Hippocampal formation (tissue), 2 donors: ENCODE measurements around the gene DGKG.
A peak's percentile ranks its signal among the peaks of the same experiment; 100 is the strongest.

Experiments used
- DNase-seq, 2 donors: peaks; one replicate each; lab custom pipeline; 2025; lab: John Stamatoyannopoulos, UW

DGKG gene

GRCh38 chr3:186109897-186110803, 251.9 kb downstream of the DGKG start:
- no peak for DNase-seq

DNA sequence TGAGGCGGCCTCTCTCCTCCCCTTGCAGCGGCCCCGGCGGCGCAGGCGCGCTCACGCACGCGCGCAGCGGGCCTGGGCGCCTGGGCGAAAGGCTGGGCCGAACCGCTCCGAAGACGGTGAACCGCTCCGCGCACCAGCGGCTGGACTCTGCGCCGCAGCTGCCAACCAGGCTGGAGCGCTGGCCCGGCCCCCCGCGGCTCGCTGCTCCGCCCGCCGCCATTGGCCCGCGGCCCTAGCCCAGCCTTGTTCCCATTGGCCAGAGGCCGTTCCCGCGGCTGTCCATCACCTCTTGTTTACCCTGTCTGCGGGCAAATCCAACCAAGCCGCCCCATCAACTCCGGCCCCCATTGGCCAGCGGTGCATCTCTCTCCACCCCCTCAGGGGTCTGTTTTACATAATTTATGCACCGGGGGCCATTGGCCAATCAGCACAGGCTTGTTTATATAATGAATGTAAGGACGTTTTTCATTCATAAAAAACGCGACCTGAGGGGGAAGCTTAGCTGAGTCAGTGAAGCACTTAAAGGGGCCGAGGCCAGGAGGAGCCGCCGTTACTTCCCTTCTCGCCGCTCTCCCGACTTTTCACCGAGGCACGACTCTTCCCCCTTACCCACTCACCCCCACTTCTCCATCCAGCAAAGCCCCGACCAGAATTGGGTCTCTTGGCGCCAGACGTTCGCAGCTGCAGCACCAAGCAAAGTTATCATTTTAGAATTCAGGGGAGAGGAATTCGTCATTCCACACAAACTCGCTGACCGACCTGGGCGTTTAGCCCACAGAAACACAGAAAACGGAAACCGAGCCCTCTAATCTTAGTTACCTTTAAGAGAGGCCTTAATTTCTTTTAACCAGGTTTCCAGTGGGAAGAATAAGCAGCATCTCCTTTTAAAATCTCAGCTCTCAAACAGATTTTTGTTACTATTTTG, 252.8 kb downstream of the DGKG start, which contains the start of gene ETV5:
Gene ETV5, minus strand, starts transcription at position 149 of the 925 bp plus-strand sequence. CDS start 3,221 bp downstream, outside the sequence.
- DNase-seq: peak; percentile 98 to 99

DNA sequence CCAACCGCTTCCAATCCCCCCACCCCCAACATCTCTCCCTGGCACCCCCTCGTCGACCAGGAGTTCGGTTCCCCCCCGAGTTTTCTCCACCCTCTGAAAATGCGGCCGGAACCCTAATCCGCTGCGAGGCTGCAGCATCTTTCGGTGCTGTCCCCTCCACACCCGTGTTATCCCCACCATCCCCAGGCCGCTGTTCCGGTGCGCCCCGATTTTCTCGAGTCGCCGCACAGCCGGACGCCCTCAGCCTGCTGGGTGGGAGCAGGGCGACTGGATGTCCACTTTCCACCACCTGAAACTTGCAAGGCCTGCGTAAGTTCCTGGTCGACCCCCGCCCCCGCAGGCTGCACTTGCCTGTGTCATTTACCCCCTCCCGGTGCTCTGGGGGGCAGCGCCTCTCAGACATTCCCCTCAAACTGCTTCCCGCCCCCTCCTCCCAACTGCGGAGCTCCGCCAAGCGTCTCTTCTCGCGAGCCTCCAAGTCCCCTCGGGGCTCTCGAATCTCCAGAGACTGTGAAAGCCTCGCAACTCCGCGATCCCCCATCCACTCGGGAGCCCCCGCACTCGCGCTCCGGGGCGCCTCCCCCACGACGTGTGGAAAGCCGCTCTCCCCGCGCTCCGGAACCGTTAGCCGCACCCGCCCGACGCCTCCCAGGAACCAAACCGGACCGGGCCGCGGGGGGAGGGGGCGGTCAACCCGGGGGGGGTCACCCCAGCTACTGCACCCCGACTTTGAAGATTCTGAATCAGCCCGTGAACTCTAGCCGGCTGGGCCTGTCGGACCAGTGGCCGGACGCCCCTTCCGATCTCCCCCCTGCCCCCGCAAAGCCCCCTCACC, 253.7 kb downstream of the DGKG start:
- no peak for DNase-seq

DNA sequence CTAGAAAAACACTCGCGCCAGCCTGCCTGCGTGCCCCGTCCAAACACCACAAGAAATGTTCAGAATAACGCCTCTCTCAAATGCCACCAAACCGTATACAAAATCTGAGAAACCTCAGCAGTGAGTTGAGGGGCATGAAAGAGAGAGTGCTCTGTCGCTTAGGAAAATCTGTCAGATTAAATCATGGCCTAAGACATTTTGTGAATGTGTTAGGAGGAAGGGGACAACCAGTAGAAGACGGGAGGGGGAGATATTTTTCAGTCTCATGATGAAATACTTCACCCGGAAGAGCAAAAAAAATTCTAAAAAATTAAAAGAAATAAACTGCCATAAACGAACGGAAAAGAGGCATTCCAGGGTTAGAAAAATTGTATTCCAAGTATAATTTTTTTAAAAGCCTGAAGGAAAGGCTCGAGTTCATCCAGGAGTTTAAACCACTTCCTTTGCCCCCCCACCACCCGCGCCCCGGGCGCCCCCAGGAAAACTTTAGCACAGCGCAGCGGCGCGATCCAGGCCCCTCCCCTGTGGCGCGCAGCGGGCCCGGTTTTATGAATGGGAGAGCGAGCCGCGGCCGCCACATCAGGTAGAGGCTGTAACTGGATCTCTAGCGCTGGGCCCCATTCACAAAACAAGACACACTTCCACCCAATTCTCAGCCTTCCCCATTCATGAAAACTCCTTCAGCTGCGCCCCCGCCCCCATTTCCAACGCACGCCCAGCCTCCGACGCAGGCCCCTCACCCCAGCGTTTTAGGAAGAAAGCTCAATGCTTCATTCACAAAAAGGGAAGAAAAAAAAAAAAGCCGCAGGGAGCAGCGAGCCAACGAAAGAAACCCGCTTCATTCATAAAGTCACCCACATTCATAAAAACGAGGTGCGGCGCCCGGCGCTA, 254.6 kb downstream of the DGKG start:
- DNase-seq: peak; percentile 56 to 79

GRCh38 chr3:186105543-186105942, 256.5 kb downstream of the DGKG start:
- no peak for DNase-seq

GRCh38 chr3:186102687-186103086, 259.3 kb downstream of the DGKG start:
- DNase-seq: no peak

- no peak for DNase-seq
These were observed 261.6 kb downstream of the DGKG start for GRCh38 chr3:186100398-186100797.

- no peak for DNase-seq
These were observed 262.9 kb downstream of the DGKG start for GRCh38 chr3:186099178-186099577.

DNA sequence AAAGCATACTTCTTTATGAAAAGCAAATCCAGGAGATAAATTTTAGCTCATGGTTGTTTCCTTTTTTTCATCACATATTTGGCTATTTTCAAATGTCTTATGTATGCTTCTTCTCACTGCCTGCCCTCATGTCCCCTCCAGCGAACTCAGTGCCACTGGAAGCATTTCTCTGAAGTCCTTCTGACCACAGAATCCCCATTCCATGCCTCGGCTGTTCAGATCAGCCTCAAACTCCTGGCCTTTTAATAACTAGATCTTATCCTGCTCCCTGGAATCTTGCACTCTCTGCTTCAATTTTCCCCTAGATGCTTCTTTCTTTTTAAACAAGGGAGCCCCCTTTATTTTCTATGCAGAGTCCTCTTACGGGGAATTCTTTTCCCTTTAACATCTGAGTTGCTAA, 263.3 kb downstream of the DGKG start:
- no peak for DNase-seq

- peak; percentile 90 to 97 for DNase-seq
These were observed 264.2 kb downstream of the DGKG start for GRCh38 chr3:186097663-186098451.

- no peak for DNase-seq
These were observed 264.7 kb downstream of the DGKG start for GRCh38 chr3:186097317-186097662.
